ENCODE measurements around the gene MYL2. TPM values are rescaled to one million over a fixed set of nuclear protein-coding genes. Genes with fewer than 3 reads are reported as not detected.

MYL2 gene
- total RNA-seq, 6 donors from 2014 or later: not detected

- no peaks in the 10 kb centered on the region for H3K36me3 ChIP-seq
- ATAC-seq (ENCODE audit: low FRiP score in 2 of 2) (no peak), DNase-seq (no peak)
- TF ChIP-seq POLR2A (IDR thresholded peaks at IDR 0.05) (no peak), EP300 (IDR thresholded peaks at IDR 0.05) (no peak), POLR2AphosphoS5 (IDR thresholded peaks at IDR 0.05) (no peak)
- TF ChIP-seq, protein P1, sequence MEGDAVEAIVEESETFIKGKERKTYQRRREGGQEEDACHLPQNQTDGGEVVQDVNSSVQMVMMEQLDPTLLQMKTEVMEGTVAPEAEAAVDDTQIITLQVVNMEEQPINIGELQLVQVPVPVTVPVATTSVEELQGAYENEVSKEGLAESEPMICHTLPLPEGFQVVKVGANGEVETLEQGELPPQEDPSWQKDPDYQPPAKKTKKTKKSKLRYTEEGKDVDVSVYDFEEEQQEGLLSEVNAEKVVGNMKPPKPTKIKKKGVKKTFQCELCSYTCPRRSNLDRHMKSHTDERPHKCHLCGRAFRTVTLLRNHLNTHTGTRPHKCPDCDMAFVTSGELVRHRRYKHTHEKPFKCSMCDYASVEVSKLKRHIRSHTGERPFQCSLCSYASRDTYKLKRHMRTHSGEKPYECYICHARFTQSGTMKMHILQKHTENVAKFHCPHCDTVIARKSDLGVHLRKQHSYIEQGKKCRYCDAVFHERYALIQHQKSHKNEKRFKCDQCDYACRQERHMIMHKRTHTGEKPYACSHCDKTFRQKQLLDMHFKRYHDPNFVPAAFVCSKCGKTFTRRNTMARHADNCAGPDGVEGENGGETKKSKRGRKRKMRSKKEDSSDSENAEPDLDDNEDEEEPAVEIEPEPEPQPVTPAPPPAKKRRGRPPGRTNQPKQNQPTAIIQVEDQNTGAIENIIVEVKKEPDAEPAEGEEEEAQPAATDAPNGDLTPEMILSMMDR (IDR thresholded peaks at IDR 0.05): no peak
- 71 to 74% methylated on average over 10 of the region's 10 CpGs for WGBS, 2 donors
- no peak overlapping the region for H3K4me3 ChIP-seq
- H3K9me3 ChIP-seq: no peaks in the 10 kb centered on the region
- no peaks in the 10 kb centered on the region for H3K27me3 ChIP-seq
- no peak overlapping the region for H3K27ac ChIP-seq
- H3K4me1 ChIP-seq: no peaks in the 10 kb centered on the region
These were observed 883 bp upstream of the MYL2 start for GRCh38 chr12:110921262-110921661.

GRCh38 chr12:110919720-110920119 is 659 bp downstream of the MYL2 start:
- no peaks in the 10 kb centered on the region for H3K4me1 ChIP-seq
- TF ChIP-seq POLR2AphosphoS5 (IDR thresholded peaks at IDR 0.05): no peak
- TF ChIP-seq, protein P1 (IDR thresholded peaks at IDR 0.05): no peak
- no peak for TF ChIP-seq EP300 (IDR thresholded peaks at IDR 0.05)
- no peak for TF ChIP-seq POLR2A (IDR thresholded peaks at IDR 0.05)
- DNase-seq (no peak), ATAC-seq (ENCODE audit: low FRiP score in 2 of 2) (no peak)
- H3K36me3 ChIP-seq: no peaks in the 10 kb centered on the region
- no peaks in the 10 kb centered on the region for H3K9me3 ChIP-seq
- H3K27me3 ChIP-seq: no peaks in the 10 kb centered on the region
- 79 to 85% methylated on average over 5 of the region's 5 CpGs for WGBS, 2 donors
- H3K4me3 ChIP-seq: no peak overlapping the region
- no peak overlapping the region for H3K27ac ChIP-seq

- WGBS, 2 donors: 88 to 89% methylated on average over 7 of the region's 7 CpGs
- TF ChIP-seq, protein P1 (IDR thresholded peaks at IDR 0.05): no peak
- TF ChIP-seq POLR2A (IDR thresholded peaks at IDR 0.05) (no peak), EP300 (IDR thresholded peaks at IDR 0.05) (no peak), POLR2AphosphoS5 (IDR thresholded peaks at IDR 0.05) (no peak)
- Histone ChIP-seq H3K27me3 (no peaks in the 10 kb centered on the region), H3K4me3 (no peak overlapping the region), H3K4me1 (no peaks in the 10 kb centered on the region), H3K36me3 (no peaks in the 10 kb centered on the region), H3K27ac (no peak overlapping the region), H3K9me3 (no peaks in the 10 kb centered on the region)
- no peak for DNase-seq
- ATAC-seq (ENCODE audit: low FRiP score in 2 of 2): no peak
These were observed 2.4 kb downstream of the MYL2 start for GRCh38 chr12:110917961-110918360.

GRCh38 chr12:110917467-110917866 is 2.9 kb downstream of the MYL2 start:
- no peak for TF ChIP-seq POLR2A (IDR thresholded peaks at IDR 0.05)
- TF ChIP-seq EP300 (IDR thresholded peaks at IDR 0.05): no peak
- TF ChIP-seq, protein P1 (IDR thresholded peaks at IDR 0.05): no peak
- no peak for TF ChIP-seq POLR2AphosphoS5 (IDR thresholded peaks at IDR 0.05)
- no peak for ATAC-seq (ENCODE audit: low FRiP score in 2 of 2)
- Histone ChIP-seq H3K4me3 (no peak overlapping the region), H3K27ac (no peak overlapping the region), H3K27me3 (no peaks in the 10 kb centered on the region), H3K9me3 (no peaks in the 10 kb centered on the region), H3K4me1 (no peaks in the 10 kb centered on the region), H3K36me3 (no peaks in the 10 kb centered on the region)
- WGBS, 2 donors: 48 to 68% methylated on average over 5 of the region's 5 CpGs
- no peak for DNase-seq

GRCh38 chr12:110916295-110916875 is 4.0 kb downstream of the MYL2 start:
- no peaks in the 10 kb centered on the region for H3K4me1 ChIP-seq
- no peaks in the 10 kb centered on the region for H3K9me3 ChIP-seq
- H3K4me3 ChIP-seq: no peak overlapping the region
- no peaks in the 10 kb centered on the region for H3K27me3 ChIP-seq
- no peak for DNase-seq
- H3K36me3 ChIP-seq: no peaks in the 10 kb centered on the region
- ATAC-seq (ENCODE audit: low FRiP score in 2 of 2): no peak
- TF ChIP-seq EP300 (IDR thresholded peaks at IDR 0.05): no peak
- TF ChIP-seq POLR2A (IDR thresholded peaks at IDR 0.05): no peak
- TF ChIP-seq POLR2AphosphoS5 (IDR thresholded peaks at IDR 0.05): no peak
- TF ChIP-seq, protein P1 (IDR thresholded peaks at IDR 0.05): no peak
- WGBS, 2 donors: 67 to 78% methylated on average over 3 of the region's 3 CpGs
- no peak overlapping the region for H3K27ac ChIP-seq

Measured in upper lobe of left lung (tissue), 6 donors.